Left forelimb (tissue), 1 donor: Measurements from ENCODE around the gene SNX25.

Experiments
- DNase-seq: peaks from one replicate; pipeline ENCODE4 v3.0.0-alpha.2; 2018; ENCODE audit warnings: low spot score

Gene SNX25

GRCh38 chr4:185269286-185269685 lies 59.9 kb downstream of the SNX25 start:
- no peak for DNase-seq

GRCh38 chr4:185270037-185270436 lies 60.6 kb downstream of the SNX25 start:
- no peak for DNase-seq

DNA sequence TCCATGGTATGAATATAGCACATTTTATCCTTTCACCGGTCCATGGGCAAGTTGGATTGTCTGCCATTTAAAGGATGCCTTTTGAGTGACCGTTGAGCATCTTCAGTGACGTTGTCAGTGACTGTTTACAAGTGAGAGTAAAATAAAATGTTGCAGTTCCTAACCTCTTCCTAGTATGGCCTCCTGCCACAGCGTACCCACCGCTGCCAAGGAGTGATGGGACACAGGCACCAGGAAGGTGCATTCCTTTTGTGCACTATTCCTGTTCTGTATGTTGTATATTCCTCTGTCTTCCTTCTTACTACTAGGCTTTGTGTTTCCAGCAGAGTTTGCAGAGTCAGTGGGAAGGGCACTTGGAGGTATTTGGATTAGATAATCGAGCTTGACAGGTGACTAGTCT lies 61.5 kb downstream of the SNX25 start:
- no peak for DNase-seq

- DNase-seq: no peak
Observed at GRCh38 chr4:185272245-185272644, 62.8 kb downstream of the SNX25 start.

GRCh38 chr4:185275501-185275900 lies 66.1 kb downstream of the SNX25 start:
- no peak for DNase-seq

DNA sequence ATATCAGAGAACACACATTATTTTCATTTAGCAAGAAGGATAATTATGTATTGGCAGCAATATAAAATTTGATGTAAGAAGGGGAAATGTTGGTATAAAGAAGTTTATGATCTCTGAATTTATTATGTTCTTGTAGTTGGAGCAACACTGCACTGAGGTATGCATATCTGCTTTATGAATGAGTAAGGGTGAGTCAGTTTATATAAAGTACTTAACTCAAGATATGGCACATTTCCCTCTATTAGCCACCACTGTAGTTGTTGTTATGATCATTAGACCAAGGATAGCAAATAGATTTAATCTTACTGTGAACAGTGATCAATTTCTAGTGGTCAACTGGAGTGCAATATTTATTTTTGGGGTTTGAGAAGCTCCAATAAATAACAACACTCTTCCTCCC lies 66.6 kb downstream of the SNX25 start:
- DNase-seq: no peak

DNA sequence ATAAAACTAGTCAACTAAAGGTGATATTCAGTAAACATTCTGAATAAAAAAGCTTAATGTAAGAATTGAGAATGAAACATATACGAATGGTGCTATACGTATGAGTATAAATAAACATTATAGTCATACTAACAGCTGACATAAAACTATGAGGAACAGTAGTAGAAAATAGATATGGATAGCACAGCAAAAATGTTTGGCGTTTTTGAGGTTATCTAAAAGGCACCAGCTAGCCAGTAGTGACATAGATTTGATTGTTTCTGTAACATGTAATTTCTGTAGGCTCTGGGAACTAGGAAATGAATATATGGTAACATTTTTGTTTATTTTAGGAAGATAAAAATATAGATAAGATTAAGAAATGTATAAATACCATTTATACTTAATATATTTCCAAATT lies 69.3 kb downstream of the SNX25 start:
- no peak for DNase-seq

- DNase-seq: no peak
Observed at GRCh38 chr4:185280608-185281007, 71.2 kb downstream of the SNX25 start.

GRCh38 chr4:185282968-185283367 lies 73.6 kb downstream of the SNX25 start:
- DNase-seq: no peak

DNA sequence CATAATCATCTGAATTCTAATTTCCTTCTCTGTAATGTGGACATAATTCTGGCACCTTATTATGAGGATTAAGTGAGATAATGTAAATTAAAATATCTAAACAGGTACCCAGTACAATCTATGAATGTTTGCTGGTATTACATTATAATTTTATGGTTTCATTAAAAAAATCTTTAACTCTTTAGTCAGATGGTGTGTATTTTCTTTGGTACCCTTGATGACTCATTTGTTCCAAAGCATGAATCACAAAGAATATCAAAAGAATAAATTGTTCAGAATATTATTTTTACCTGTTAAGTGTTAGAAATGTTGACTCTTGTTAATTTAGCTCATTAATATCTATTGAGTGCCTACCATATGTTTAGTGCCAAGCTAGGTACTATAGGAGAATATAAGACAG lies 74.3 kb downstream of the SNX25 start:
- no peak for DNase-seq

GRCh38 chr4:185285632-185286393 lies 76.4 kb downstream of the SNX25 start:
- no peak for DNase-seq

GRCh38 chr4:185286571-185286970 lies 77.2 kb downstream of the SNX25 start:
- DNase-seq: no peak

DNA sequence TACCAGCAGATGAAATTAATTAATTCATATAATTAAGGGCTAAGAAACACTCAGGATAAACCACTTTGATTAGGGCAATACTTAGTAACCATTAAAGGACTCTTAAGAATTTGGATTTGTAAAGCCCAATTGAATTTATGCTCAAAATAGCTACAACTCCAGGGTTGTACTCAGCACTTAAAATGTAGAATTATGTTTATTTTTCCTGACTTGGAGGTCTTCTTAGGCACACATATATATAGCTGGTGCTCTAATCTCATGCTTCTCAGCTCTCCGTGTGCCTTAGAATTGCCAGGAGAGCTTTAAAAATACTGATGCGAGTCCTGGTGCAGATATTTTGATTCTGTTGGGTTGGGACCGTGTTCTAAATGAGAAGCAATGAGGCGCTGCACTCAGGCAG lies 77.6 kb downstream of the SNX25 start:
- DNase-seq: no peak

- DNase-seq: no peak
Observed at GRCh38 chr4:185290018-185290607, 80.7 kb downstream of the SNX25 start.

DNA sequence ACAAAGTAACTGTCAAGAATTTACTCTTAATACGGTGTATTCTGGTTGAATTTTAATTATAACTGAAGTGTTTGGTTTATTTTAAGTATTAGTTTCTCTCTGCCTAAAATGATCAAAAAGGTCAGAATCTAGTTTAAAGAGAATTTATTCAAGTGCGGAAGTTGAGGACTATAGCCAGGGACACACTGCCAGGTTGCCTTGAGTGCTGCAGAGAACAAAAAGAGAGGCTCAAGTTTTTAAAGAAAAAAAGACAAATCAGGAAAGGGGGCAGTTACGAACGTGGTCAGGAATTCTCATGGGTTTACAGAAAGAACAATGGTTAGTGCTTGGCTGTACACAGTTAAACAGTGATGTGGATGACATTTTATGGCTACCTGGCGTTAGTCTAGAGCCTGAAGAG lies 81.3 kb downstream of the SNX25 start:
- DNase-seq: no peak

DNA sequence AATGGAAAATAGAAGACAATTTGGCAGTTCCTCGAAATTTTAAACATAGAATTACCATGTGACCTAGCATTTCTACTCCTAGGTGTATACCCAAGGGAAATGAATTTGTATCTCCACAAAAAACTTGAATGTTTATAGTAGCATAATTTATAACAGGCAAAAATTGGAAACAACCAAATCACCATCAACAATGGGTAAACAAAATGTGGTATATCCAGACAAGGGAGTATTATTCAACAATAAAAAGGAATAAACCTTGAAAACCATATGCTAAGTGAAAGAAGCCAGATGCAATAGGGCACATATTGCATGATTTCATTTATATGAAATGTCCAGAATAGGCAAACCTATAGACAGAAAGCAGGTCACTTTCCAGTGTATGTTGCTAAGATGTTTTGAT lies 83.8 kb downstream of the SNX25 start:
- no peak for DNase-seq

DNA sequence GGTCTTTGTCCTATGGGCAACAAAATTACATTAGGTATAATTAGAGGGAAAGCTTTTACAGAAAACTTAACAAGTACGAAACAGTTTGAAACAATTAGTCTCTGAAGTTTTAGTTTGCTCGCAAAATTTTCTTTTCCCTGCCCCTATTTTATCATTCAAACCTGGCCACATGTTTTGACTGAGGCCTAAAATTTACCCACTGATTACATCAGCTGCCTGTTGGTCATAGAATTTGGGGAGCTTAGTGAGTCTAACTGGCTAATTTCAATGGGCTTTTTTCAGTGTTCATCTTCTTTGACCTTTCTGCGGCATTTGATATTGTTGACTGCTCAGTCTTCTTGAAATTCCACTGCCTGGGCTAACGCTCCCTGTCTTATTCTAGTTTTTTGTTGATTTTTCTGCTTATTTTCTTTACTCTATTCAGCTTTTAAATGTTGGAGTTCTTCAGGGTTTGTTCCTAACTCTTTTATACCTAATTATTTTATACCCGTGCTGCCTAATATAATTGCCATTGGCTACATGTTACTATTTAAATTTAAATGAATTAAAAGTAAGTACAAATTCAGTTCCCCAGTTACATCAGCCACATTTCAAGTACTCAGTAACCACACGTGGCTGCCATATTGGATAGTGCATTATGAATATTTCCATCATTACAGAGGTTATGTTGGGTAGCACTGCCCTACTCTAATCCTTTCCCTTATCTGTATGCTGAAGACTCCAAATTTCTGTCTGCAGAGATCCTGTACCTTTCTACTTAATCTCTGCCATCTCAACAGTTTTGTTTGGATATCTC lies 87.5 kb downstream of the SNX25 start:
- DNase-seq: no peak

- DNase-seq: no peak
Observed at GRCh38 chr4:185298728-185299430, 89.5 kb downstream of the SNX25 start.

DNA sequence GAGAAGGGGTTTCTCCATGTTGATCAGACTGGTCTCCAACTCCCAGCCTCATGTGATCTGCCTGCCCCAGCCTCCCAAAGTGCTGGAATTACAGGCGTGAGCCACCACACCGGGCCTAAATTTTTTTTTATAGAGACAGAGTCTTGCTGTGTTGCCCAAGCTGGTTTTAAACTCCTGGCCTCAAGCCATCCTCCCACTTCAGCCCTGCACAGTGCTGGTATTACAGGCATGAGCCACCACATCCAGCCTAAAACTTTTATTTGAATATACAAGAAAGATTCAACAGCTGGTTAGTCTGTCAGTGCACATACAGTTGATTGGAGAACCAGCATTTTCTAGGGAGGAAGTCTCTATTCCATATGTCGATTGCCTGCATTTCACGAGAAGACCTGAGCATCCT lies 95.1 kb downstream of the SNX25 start:
- no peak for DNase-seq

- DNase-seq: no peak
Observed at GRCh38 chr4:185304944-185305690, 95.7 kb downstream of the SNX25 start.

DNA sequence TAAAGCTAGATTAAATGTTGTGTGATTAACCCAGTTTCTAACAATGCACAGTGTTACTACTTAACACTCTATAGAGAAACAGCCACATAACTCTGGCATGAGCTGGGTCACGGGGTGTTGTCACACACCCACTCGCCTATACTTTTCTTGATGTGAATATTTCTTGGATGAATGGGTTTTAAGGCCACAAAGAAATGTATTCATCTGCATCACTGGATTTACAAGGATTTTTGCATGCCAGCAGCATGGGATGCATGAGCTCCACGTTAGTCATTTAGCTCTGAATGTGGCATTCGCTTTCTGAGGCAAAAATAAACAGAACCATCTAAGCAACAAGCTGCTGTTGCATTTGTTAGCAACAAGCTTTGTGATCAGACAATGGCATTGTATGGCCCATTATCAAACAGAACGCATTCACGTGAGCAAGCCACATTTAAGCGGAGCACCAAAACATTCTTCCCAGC lies 96.6 kb downstream of the SNX25 start:
- no peak for DNase-seq
